ENCODE measurements around the gene PITPNM3. TPM values are rescaled to one million over a fixed set of nuclear protein-coding genes. Genes with fewer than 3 reads are reported as not detected.

PITPNM3 gene
- polyA plus RNA-seq, 3 donors = 0.29 TPM; not detected in 2

DNA sequence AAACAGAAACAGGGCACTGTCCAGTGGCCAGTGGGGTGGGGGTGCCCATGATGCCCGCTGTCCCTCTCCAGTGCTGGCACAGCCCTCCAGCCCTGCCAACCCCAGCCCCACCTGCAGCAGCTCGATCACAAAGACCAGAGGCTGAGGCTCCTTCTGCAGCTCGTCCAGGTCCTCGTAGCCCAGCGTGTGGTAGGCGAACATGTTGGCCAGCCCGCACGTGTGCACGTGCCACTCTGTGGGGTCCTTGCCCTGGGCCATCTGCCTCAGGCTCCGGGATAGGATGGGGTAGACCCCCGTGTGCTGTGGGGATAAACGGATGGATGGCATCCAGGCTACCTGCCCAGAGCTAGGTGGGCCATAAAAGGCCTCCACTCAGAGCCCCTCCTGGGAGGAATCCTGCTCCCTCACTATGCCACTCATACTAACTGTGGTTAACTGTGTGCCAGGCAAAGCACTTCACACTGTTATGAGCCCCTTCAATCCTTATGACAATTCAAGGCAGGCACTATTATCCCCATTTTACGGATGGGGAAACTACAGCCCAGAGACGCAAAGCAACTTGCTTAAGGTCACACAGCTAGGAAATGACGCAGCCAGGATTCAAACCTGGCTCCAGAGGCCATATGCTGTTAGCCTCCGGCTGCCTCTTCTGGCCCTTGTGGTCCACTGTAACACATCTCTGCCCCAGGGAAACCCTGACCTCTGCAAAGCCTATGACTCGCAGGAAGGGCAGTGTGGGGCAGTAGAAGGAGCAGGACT, 128.0 kb downstream of the PITPNM3 start:
- H3K4me3 ChIP-seq (replicated peaks in 1 of 3; ENCODE audit: low read depth in 2 of 3, low read length in 3 of 3) = peak overlapping the region in 1 of 3 experiments; percentile 51
- H3K79me2 ChIP-seq (ENCODE audit: insufficient read depth, low read length) = no peaks in the 10 kb centered on the region
- WGBS (ENCODE audit: insufficient coverage) = 92% methylated on average over 16 of the region's 17 CpGs
- TF ChIP-seq, protein P1, sequence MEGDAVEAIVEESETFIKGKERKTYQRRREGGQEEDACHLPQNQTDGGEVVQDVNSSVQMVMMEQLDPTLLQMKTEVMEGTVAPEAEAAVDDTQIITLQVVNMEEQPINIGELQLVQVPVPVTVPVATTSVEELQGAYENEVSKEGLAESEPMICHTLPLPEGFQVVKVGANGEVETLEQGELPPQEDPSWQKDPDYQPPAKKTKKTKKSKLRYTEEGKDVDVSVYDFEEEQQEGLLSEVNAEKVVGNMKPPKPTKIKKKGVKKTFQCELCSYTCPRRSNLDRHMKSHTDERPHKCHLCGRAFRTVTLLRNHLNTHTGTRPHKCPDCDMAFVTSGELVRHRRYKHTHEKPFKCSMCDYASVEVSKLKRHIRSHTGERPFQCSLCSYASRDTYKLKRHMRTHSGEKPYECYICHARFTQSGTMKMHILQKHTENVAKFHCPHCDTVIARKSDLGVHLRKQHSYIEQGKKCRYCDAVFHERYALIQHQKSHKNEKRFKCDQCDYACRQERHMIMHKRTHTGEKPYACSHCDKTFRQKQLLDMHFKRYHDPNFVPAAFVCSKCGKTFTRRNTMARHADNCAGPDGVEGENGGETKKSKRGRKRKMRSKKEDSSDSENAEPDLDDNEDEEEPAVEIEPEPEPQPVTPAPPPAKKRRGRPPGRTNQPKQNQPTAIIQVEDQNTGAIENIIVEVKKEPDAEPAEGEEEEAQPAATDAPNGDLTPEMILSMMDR (IDR thresholded peaks at IDR 0.05) = no peak
- intact Hi-C loops (cut with micrococcal nuclease) = loop anchor here in 1 of 2 donors (10.0 kb wide), 1 partner anchor 724 kb away; no protein-coding TSS in a partner anchor
- Mint-ChIP-seq H3K4me1 (peaks cover 23% of the 10 kb centered on the region), H3K27ac (no peak overlapping the region), H3K36me3 (peaks cover 2 to 6% of the 10 kb centered on the region in 2 donors), H3K9me3 (peaks cover 6 to 21% (median 16%) of the 10 kb centered on the region in 7 donors), H3K4me3 (peak overlapping the region in 1 of 2 donors; percentile 20), H3K27me3 (ENCODE audit: low read depth in 3 of 3) (peaks cover 43 to 71% (median 54%) of the 10 kb centered on the region in 3 donors)
- no peak for DNase-seq
- H3K27ac ChIP-seq (ENCODE audit: low read depth in 1 of 2, low read length in 2 of 2) = no peak overlapping the region
- peaks cover 15 to 18% of the 10 kb centered on the region in 2 donors for H3K4me1 ChIP-seq (ENCODE audit: control insufficient read depth in 1 of 2, insufficient read depth in 2 of 2, low read length in 2 of 2)
- no peak overlapping the region for H3K9ac ChIP-seq (ENCODE audit: insufficient read depth, low read length, poor library complexity, severe bottlenecking)
- H4K20me1 ChIP-seq (ENCODE audit: insufficient read depth, low read length) = no peaks in the 10 kb centered on the region
- H3K36me3 ChIP-seq (replicated peaks in 1 of 2; ENCODE audit: control insufficient read depth in 1 of 2, insufficient read depth in 2 of 2, low read length in 2 of 2) = no peaks in the 10 kb centered on the region
- H3K9me3 ChIP-seq (replicated peaks in 1 of 2; ENCODE audit: control insufficient read depth in 1 of 2, insufficient read depth in 1 of 2, low read length in 2 of 2) = peaks cover 10 to 14% of the 10 kb centered on the region in 2 donors
- H3K4me2 ChIP-seq (replicated peaks; ENCODE audit: extremely low read depth, low read length, poor library complexity, severe bottlenecking) = no peak overlapping the region
- H2AFZ ChIP-seq (ENCODE audit: insufficient read depth, low read depth, low read length, poor library complexity, severe bottlenecking) = no peak overlapping the region
- peaks cover 0 to 68% of the 10 kb centered on the region in 2 donors for H3K27me3 ChIP-seq (ENCODE audit: control insufficient read depth in 2 of 2, insufficient read depth in 2 of 2, low read length in 2 of 2)

DNA sequence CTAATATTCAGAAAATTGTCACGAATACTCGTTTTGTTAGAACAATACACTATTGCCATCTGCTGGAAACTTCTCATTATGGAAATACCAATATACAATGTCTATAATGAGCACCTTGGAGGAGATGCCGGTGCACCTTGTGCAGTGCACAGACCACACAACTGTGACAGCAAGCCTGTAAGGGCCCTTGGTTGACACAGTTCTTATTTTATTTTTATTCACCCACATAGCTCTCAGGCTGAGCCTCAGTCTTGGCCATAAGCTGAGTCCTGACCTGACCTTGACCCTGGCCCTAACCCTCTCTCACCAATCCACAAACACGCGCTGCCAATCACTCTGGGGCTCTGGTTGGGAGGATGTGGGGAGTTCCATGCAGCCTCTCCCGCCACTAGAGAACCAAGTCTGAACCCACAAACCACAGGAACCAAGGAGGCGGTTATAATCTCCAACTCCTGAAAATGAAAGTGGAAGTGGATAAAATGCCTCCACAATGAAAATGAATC, 129.0 kb downstream of the PITPNM3 start:
- Mint-ChIP-seq H3K4me1 (peaks cover 19% of the 10 kb centered on the region), H3K27ac (peak overlapping the region in 2 of 7 donors; percentile 80)
- intact Hi-C loops (cut with micrococcal nuclease) = loop anchor here in 1 of 2 donors (10.0 kb wide), 1 partner anchor 723 kb away; no protein-coding TSS in a partner anchor

More for the DNA sequence above, 129.0 kb downstream of the PITPNM3 start:
- peaks cover 6 to 19% (median 16%) of the 10 kb centered on the region in 7 donors for H3K9me3 Mint-ChIP-seq
- Histone ChIP-seq H4K20me1 (ENCODE audit: insufficient read depth, low read length) (no peaks in the 10 kb centered on the region), H3K4me2 (replicated peaks; ENCODE audit: extremely low read depth, low read length, poor library complexity, severe bottlenecking) (peak overlapping the region; percentile 41), H3K36me3 (replicated peaks in 1 of 2; ENCODE audit: control insufficient read depth in 1 of 2, insufficient read depth in 2 of 2, low read length in 2 of 2) (no peaks in the 10 kb centered on the region), H3K4me1 (ENCODE audit: control insufficient read depth in 1 of 2, insufficient read depth in 2 of 2, low read length in 2 of 2) (peaks cover 15 to 18% of the 10 kb centered on the region in 2 donors), H3K27ac (ENCODE audit: low read depth in 1 of 2, low read length in 2 of 2) (peak overlapping the region in 1 of 2 donors; percentile 31), H3K4me3 (replicated peaks in 1 of 3; ENCODE audit: low read depth in 2 of 3, low read length in 3 of 3) (peak overlapping the region in 1 of 3 experiments; percentile 51), H3K9me3 (replicated peaks in 1 of 2; ENCODE audit: control insufficient read depth in 1 of 2, insufficient read depth in 1 of 2, low read length in 2 of 2) (peaks cover 10 to 14% of the 10 kb centered on the region in 2 donors), H3K27me3 (ENCODE audit: control insufficient read depth in 2 of 2, insufficient read depth in 2 of 2, low read length in 2 of 2) (peaks cover 0 to 70% of the 10 kb centered on the region in 2 donors), H2AFZ (ENCODE audit: insufficient read depth, low read depth, low read length, poor library complexity, severe bottlenecking) (no peak overlapping the region), H3K79me2 (ENCODE audit: insufficient read depth, low read length) (no peaks in the 10 kb centered on the region), H3K9ac (ENCODE audit: insufficient read depth, low read length, poor library complexity, severe bottlenecking) (no peak overlapping the region)
- H3K4me3 Mint-ChIP-seq = peak overlapping the region; percentile 51 to 72
- 43% methylated on average over 1 of the region's 7 CpGs for WGBS (ENCODE audit: insufficient coverage)
- DNase-seq = peak; percentile 25 to 57 (median 38)
- TF ChIP-seq, protein P1 (IDR thresholded peaks at IDR 0.05) = no peak
- H3K36me3 Mint-ChIP-seq = peaks cover 2 to 6% of the 10 kb centered on the region in 2 donors
- peaks cover 45 to 72% (median 56%) of the 10 kb centered on the region in 3 donors for H3K27me3 Mint-ChIP-seq (ENCODE audit: low read depth in 3 of 3)
